K562 (cell line): Measurements from ENCODE around the gene PYGO2. TPM values are rescaled to one million over a fixed set of nuclear protein-coding genes. Genes with fewer than 3 reads are reported as not detected.

ENCODE experiments used
- ARID4B ChIP-seq: sonication (generic); formaldehyde crosslinking; IDR thresholded peaks from 2 replicates; pipeline ENCODE4 v1.8.0; 2022; ENCODE audit warnings: mild to moderate bottlenecking, missing genetic modification reagents
- ATF3 ChIP-seq, 2 experiments: fragments of 450-650 bp in 1 of 2; sonication (generic) in 1 of 2; formaldehyde crosslinking in 1 of 2; IDR thresholded peaks in 1 of 2; conservative IDR thresholded peaks in 1 of 2; 2 replicates each; pipeline versions ENCODE4 v1.6.1 to v1.8.1; 2016 to 2023; ENCODE audit warnings: mild to moderate bottlenecking in 2 of 2, moderate library complexity in 2 of 2, inconsistent platforms in 1 of 2, missing genetic modification reagents in 1 of 2
- CHCHD3 ChIP-seq: fragments of 250-450 bp; sonication (Bioruptor Pico); IDR thresholded peaks from 2 replicates; pipeline ENCODE4 v2.1.2; 2022; ENCODE audit warnings: mild to moderate bottlenecking
- GTF2F1 ChIP-seq: IDR thresholded peaks from 2 replicates; pipeline ENCODE4 v1.6.1; 2011; ENCODE audit warnings: low read depth, low read length, improper control_type of control experiment
- KDM5B ChIP-seq: fragments of 200-600 bp; sonication (generic); IDR thresholded peaks from 2 replicates; pipeline ENCODE4 v1.6.1; 2012; ENCODE audit warnings: low read depth, mild to moderate bottlenecking, moderate library complexity, low read length, control low read depth, inconsistent platforms; ENCODE audit not compliant: insufficient replicate concordance
- NRF1 ChIP-seq, 2 experiments: fragments of 450-650 bp; IDR thresholded peaks in 1 of 2; conservative IDR thresholded peaks in 1 of 2; 2 replicates each; pipeline ENCODE4 v1.6.1; 2014; ENCODE audit warnings: mild to moderate bottlenecking in 2 of 2
- POLR2H ChIP-seq: IDR thresholded peaks from 2 replicates; pipeline ENCODE4 v1.6.1; 2016; ENCODE audit warnings: missing genetic modification characterization, low read depth, mild to moderate bottlenecking, control low read depth, missing compliant biosample characterization, moderate library complexity
- SMC3 ChIP-seq: conservative IDR thresholded peaks from 2 replicates; pipeline ENCODE4 v1.6.1; 2011; ENCODE audit warnings: low read depth, low read length, improper control_type of control experiment; ENCODE audit not compliant: insufficient read depth
- UBTF ChIP-seq, 2 experiments: IDR thresholded peaks; 2 replicates each; pipeline ENCODE4 v1.6.1; 2012; ENCODE audit warnings: improper control_type of control experiment in 2 of 2, low read depth in 2 of 2, low read length in 2 of 2, borderline replicate concordance in 1 of 2
- ZFPM2 ChIP-seq: fragments of 250-450 bp; sonication (Bioruptor Pico); IDR thresholded peaks from 2 replicates; pipeline ENCODE4 v1.5.1; 2022; ENCODE audit warnings: mild to moderate bottlenecking
- ZNF140 ChIP-seq: fragments of 250-450 bp; sonication (Bioruptor Pico); IDR thresholded peaks from 2 replicates; pipeline ENCODE4 v1.8.0; 2021; ENCODE audit warnings: moderate library complexity, mild to moderate bottlenecking, inconsistent platforms
- ZNF197 ChIP-seq: fragments of 200-800 bp; sonication (Bioruptor generic); IDR thresholded peaks from 2 replicates; pipeline ENCODE4 v1.6.1; 2016; ENCODE audit warnings: low read depth, missing genetic modification characterization, missing compliant biosample characterization
- ZNF589 ChIP-seq: fragments of 200-800 bp; sonication (Bioruptor generic); IDR thresholded peaks from 2 replicates; pipeline ENCODE4 v1.6.1; 2016; ENCODE audit warnings: low read depth, missing genetic modification characterization, missing compliant biosample characterization
- polyA plus RNA-seq, 8 experiments: library from polyadenylated mRNA; depleted of rRNA in 4 of 8; stranded (reverse) in 5 of 8; unstranded in 3 of 8; fragments of >200 nt; fragmentation: Nextera tagmentation in 2 of 8; fragmentation: Illumina TruSeq in 1 of 8; extraction: Ambion mirVana in 2 of 8; extraction: Trizol in 1 of 8; gene quantifications; 2 replicates each; pipeline versions ENCODE4 v1.2.1 to v1.2.3, GENCODE V29; 2011 to 2014; ENCODE audit warnings: inconsistent platforms in 1 of 8, missing spikeins in 1 of 8
- total RNA-seq, 7 experiments: library from RNA; depleted of rRNA in 6 of 7; stranded (reverse); fragments of >200 nt in 6 of 7; fragmentation: Illumina TruSeq in 2 of 7; extraction: Trizol in 2 of 7; gene quantifications; 2 replicates each; pipeline versions ENCODE4 v1.2.1 to v1.2.3, GENCODE V29; 2011 to 2021; ENCODE audit warnings: low replicate concordance in 1 of 7

Gene PYGO2
- total and polyA plus RNA-seq, 9 of the 15 experiments (the other 6 are each of a cell fraction or from before 2014, with no cell fraction given): 8.3 to 36.2 (median 18.2) TPM

GRCh38 chr1:155000726-155001424, 39.3 kb upstream of the PYGO2 start (continued):
- TF ChIP-seq UBTF (IDR thresholded peaks at IDR 0.05; ENCODE audit: borderline replicate concordance in 1 of 2, low read depth in 2 of 2, low read length in 2 of 2): peak; percentile 22 to 86; a peak in 3 of 4 replicates
- TF ChIP-seq ZNF589 (CRISPR knock-in tag): no peak
- TF ChIP-seq KDM5B: peak; percentile 60
- TF ChIP-seq ZNF197: peak; percentile 27; the same call in 1 of the 2 replicates
- TF ChIP-seq ATF3 (IDR thresholded peaks at IDR 0.05): peak; percentile 95
- peak; percentile 81; the same call in 1 of the 2 replicates for TF ChIP-seq ATF3 (CRISPR knock-in tag; conservative IDR thresholded peaks at IDR 0.05)
- 0 out of 2 replicates have a peak, but pooled peaks have one; percentile 17 for TF ChIP-seq CHCHD3
- no peak for TF ChIP-seq ZFPM2 (CRISPR knock-in tag)
- TF ChIP-seq GTF2F1: no peak; the same call in 1 of the 2 replicates
- peak; percentile 83 for TF ChIP-seq ARID4B (CRISPR knock-in tag)
- TF ChIP-seq POLR2H (tag): peak; percentile 49
- peak; percentile 85 to 88 for TF ChIP-seq NRF1 (conservative IDR thresholded peaks at IDR 0.05 in 1 of 2, IDR thresholded peaks at IDR 0.05 in 1 of 2)
- TF ChIP-seq ZNF140 (CRISPR knock-in tag): no peak
- peak; percentile 13; the same call in 1 of the 2 replicates for TF ChIP-seq SMC3
